GM19238 (cell line): ENCODE data around the gene FLT3LG.

Experiments
- DNase-seq: peaks from one replicate; pipeline ENCODE4 v3.0.0; 2011; ENCODE audit warnings: low spot score; ENCODE audit not compliant: insufficient read length

The FLT3LG gene

DNA sequence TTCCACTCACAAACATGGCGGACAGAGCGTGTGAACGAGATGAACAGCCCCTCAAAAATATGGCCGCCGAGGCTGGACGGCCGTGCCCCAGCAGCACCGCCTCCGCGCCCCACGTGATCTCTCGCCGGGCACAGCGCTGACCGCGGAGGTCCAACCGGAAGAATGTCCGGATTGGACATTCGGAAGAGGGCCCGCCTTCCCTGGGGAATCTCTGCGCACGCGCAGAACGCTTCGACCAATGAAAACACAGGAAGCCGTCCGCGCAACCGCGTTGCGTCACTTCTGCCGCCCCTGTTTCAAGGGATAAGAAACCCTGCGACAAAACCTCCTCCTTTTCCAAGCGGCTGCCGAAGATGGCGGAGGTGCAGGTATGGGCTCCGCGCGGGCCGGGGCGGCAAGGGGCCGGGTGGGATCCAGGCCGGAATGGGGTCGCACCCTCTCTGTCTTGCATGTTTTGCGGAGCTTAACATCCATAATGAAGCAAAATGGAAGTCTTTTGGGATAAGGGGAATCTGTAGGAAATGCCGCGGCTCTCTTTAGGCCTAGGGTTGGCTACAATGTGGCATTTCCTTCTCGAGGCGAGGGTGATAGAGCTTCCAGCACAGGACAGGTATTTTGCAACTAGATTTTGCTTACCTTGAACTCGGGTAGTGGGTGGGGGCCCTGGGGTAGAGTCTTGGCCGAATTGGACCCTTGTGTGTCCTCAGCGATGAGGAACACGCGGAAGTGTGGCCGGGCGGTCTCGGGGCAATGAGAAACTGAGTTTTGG lies 13.4 kb downstream of the FLT3LG start, which contains the start of gene RPL13A:
Gene RPL13A (plus strand): TSS at position 332 of the 769 bp plus-strand sequence. CDS start 22 bp downstream, at position 354.
- peak; percentile 94 for DNase-seq

DNA sequence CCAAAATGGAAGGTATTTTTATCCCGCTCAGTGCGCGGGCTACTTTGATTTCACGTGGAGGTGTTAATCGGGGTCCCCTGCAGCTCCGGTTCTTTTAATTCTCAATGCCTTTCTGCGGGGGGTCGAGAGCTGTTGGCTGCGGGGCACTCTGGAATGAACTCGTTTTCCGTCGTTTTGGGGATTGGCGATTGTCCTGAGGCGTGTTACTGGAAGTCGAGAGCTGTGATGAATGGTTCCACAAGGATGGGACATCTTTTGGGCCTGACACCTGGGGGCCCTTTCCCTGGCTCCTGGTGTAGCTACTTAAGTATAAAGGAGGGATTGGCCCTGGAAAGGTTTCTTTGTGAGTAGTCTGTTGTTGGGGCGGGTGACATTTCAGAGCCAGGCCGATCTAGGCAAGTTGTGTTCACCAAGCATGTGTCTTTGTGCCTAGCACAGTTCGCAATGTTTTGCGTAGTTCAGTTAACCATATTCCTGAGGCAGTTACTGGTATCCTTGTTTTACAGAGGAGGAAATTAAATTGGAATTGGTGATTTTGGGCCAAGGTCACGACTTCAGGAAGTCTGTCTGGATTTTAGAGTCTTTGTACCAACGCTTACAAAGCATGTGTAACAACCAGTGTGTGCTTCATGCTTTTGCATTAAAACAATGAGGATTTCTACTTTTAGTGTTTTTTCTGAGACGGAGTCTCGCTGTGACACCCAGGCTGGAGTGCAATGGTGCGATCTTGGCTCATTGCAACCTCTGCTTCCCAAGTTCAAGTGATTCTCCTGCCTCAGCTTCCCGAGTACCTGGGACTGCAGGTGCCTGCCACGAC lies 14.2 kb downstream of the FLT3LG start:
- no peak for DNase-seq

DNA sequence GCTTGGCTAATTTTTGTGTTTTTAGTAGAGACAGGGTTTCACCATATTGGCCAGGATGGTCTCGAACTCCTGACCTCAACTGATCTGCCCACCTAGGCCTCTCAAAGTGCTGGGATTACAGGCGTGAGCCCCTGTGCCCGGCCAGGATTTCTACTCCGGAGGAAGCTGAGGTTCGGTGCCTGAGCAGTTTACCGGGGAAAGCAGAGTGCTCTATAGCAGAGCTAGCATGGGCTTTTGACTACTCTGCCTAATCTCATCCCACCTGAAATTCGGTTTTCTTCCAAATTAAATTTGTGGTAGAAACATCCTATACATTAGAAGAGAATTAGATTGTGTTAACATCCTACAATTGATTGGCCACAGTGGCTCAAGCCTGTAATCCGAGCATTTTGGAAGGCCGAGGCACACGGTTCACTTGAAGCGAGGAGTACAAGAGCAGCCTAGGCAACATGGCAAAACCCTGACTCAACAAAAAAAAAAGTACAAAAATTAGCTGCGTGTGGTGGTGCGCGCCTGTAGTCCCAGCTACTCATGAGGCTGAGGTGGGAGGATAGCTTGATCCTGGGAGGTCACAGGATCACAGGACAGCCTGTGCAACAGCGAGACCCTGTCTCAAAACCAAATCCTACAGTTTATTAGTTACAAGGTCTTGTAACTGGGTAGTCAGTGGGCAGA lies 15.0 kb downstream of the FLT3LG start:
- no peak for DNase-seq

DNA sequence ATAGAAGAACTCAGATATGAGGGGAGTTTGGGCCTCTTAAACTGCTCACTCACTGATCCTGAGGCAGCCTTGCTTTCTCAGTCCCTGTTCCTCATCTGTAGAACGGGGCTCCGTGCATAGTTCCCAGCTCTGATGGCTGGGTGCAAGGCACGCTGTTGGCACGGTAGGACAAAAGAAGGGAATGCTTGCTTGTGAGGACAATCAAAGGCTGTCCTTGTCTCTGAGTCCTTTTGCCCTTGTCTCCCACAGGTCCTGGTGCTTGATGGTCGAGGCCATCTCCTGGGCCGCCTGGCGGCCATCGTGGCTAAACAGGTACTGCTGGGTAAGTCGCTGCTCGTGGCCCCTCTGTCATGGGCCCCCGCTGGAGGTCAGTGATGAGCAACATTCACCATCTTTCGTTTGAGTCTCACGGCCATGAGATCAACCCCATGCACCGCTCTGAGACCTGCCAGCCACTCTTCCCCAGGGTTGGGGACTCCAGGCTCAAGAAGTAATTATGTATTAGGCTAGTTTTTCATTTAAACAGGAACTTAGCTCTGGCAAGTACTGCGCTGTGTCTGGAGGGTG lies 15.7 kb downstream of the FLT3LG start:
- DNase-seq, result no peak

DNA sequence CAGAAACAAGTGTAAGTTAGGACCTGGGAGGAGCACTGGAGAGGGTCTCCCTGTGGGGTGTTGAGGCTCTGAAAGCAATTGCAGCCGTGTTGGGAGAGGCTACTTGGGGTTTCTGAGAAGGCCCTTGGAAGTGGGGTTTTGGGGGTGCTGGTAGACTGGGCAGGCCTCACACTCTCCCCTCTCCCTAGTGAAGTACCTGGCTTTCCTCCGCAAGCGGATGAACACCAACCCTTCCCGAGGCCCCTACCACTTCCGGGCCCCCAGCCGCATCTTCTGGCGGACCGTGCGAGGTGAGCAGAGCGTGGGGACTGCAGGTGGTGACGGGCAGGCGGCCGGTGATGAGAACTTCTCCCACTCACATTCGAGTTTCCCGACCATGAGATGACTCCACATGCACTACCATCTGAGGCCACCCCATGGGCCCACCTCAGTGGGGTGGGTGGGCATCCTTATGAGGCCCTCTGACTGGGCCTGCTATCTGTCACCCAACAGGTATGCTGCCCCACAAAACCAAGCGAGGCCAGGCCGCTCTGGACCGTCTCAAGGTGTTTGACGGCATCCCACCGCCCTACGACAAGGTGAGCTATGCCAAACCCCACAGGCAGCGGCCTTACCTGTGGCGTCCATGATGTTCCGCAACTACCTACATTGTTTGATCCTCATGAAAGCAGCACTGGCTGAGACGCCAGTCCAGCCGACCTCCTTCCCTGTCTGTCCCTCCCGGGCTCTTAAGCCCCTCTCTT lies 16.4 kb downstream of the FLT3LG start:
- no peak for DNase-seq

DNA sequence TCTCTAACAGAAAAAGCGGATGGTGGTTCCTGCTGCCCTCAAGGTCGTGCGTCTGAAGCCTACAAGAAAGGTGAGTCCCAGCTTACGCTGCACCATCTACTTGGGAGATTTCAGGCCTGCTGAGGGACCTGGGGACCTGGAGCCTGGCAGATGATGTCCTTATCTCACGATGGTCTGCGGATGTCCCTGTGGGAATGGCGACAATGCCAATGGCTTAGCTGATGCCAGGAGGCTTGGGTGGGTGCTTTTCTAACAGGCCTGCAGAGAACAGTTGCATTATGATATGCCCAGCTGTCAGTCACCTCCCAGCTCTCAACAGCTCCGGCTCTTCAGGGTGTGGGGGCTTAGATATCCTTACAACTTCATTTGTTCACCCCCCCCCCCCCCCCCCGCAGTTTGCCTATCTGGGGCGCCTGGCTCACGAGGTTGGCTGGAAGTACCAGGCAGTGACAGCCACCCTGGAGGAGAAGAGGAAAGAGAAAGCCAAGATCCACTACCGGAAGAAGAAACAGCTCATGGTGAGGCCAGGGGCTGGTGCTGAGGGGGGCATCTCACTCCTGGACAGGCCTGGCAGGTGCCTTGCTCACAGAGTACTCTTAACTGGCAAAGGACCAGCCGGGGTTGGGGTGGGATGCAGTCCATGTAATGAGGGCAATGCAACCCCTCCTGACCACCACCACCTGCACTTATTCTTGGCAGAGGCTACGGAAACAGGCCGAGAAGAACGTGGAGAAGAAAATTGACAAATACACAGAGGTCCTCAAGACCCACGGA lies 17.2 kb downstream of the FLT3LG start:
- DNase-seq, result no peak

DNA sequence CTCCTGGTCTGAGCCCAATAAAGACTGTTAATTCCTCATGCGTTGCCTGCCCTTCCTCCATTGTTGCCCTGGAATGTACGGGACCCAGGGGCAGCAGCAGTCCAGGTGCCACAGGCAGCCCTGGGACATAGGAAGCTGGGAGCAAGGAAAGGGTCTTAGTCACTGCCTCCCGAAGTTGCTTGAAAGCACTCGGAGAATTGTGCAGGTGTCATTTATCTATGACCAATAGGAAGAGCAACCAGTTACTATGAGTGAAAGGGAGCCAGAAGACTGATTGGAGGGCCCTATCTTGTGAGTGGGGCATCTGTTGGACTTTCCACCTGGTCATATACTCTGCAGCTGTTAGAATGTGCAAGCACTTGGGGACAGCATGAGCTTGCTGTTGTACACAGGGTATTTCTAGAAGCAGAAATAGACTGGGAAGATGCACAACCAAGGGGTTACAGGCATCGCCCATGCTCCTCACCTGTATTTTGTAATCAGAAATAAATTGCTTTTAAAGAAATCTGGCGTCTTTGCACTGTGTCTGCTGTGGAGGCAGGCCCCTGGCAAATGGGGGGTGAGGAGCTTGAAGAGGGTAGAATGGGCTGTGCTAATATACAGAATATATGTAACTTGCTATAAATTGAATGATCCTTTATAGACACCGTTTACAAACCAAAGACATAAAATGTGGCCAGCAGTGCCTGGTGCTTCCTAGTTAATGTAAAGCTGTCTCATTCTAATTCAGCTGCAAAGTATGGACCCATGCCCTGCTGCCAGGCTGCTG lies 18.0 kb downstream of the FLT3LG start:
- no peak for DNase-seq

DNA sequence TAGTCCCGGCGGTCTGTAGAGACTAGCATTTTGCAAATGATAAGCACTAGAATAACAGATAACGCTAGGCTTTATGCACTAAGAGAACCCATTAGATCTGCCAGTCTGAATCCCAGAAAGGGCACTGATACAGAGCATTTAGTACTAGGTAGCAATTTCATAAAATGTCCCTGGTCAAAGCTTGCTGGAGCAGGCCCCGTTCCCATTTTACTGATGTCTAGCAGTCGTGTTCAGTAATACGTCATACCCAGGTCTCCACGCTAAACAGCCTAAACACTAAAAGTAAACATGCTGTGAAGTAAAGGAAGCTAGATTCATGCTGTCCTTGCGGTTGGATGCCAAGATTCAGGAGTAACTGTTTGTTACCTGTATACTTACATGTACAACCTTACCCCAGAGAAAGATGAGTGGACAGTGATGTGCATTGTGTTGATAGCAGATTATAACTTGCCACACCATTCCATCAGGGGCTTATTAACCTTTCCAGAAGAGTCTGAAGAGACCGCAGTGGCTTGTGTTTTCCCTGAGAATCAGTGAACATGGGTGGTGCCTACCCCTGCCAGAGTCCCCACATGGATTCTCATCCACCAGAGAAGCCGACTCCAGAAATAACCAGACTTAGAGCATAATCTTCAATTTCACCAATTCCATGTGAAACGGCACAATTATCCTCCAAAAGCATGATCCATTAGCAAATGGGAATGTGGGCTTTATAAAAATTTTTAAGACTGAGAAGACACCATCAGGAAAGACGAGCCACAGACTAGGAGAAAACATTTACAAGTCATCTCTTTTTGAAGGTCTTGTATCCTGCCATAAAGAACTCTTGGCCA lies 18.8 kb downstream of the FLT3LG start:
- DNase-seq, result no peak

DNA sequence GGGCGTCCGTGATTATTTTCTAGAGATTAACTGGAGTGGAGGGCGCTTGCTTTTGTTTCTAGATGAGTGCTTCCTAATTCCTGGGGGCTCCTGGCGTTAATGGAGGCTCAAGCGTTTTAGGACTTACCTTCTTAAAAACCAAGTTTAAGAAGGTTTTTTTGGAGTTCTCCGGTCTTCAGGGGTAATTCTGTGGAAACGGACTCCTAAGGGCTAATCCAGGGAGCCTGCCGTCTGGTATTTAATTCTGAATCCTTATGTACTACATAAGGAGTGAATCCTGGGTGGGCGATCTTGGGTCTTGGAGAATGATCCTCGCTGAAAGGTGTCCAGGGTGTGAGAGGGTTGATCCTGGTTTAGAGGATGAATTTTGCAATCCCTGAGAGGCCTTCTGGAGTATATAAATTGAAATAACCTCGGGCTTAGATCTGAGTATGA lies 22.6 kb downstream of the FLT3LG start:
- DNase-seq, result no peak

DNA sequence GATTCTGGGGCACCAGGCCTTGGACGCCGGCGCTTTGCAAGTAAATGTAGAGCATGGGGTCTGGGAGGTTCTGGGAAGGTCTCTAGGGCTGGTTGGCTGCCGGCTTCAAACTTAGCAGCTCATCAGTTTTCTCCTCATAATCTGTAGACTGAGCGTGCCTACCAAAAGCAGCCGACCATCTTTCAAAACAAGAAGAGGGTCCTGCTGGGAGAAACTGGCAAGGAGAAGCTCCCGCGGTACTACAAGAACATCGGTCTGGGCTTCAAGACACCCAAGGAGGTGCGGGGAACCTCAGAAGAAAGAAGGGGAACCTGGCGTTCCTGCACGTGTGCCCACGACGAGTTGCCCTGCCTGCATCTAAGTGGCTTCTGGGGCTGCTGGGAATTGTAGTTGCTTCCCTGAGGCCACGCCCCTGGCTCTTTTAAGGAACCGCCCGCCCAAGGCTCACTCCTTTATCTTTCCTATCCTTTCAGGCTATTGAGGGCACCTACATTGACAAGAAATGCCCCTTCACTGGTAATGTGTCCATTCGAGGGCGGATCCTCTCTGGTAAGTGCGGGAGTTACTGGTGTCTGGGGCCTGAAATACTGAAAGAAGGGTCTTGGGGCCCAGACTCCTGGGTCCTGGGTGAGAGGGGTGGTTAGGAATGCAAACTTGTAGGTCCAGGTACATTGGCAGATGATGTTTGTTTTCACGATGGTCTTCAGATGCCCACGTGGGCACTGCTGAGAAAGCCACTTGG lies 23.2 kb downstream of the FLT3LG start:
- DNase-seq, result no peak

DNA sequence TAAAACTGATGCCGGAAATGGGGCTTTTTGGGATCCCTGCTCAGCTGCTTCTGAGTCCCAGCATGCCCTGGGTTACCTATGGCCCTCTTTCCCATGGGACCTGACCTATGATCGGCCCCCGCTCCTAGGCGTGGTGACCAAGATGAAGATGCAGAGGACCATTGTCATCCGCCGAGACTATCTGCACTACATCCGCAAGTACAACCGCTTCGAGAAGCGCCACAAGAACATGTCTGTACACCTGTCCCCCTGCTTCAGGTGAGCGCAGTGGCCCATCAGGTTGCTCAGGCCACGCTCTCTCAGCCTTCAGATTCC lies 23.7 kb downstream of the FLT3LG start:
- no peak for DNase-seq

DNA sequence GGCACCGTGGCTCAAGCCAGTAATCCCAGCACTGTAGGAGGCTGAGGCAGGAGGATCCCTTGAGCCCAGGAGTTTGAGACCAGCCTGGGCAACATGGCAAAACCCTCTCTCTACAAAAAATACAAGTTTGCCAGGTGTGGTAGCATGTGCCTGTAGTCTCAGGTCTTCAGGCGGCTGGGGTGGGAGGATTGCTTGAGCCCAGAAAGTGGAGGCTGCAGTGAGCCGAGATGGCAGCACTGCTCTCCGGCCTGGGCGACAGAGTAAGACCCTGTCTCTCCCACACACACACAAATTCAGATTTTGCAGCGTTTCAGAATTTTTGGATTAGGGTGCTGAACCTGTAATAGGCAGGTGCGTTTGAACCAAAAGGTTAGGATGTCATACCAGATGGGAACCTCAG lies 24.5 kb downstream of the FLT3LG start:
- no peak for DNase-seq

DNA sequence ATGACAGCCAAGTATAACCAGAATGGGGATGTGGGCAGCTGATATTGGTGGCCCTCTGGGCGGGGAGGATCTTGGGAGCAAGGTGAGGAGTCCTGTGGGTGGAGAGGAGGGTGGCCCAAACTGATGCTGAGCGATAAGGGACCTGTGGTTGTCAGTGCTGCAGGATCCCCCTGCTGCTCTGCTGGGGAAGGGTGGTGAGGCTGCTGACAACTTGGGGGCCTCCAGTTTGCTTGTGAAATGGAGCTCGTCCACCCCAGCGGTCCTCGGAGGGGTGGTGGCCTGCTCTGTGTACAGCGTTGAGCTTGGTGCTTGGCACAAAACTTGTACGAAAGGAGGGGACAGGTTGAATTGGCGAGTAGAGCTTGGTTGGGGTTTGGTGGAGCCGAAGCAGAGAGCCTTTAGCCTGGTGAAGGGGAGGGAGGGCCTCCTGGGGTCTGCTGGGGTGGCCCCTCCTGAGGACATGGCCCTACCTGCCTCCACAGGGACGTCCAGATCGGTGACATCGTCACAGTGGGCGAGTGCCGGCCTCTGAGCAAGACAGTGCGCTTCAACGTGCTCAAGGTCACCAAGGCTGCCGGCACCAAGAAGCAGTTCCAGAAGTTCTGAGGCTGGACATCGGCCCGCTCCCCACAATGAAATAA lies 25.1 kb downstream of the FLT3LG start:
- DNase-seq, result no peak

DNA sequence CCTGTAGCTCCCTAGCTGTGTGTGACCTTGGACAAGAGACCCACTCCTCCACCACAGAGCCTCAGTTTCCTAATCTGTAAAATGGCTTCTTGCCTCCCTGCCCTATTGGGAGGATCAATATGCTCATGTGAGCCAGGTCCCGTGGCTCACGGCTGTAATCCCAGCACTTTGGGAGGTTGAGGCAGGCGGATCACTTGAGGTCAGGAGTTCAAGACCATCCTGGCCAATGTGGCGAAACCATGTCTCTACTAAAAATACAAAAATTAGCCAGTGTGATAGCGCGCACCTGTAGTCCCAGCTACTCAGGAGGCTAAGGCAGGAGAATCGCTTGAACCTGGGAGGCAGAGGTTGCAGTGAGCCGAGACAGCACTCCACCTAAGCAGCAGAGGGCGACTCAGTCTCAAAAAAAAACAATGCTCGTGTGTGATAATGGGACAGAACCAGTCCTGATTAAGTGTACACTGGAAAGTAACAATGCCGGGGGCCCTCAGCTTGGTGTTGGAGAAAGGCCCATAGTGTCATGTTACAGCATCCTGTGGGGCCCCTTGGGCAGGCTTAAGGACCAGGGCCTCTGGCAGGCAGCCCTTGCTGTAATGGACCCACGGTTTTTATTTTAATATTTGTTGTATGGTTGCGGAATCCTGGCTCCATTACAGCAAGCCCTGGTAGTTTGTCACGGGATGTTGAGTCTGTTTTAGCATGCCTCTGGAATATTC lies 29.0 kb downstream of the FLT3LG start:
- no peak for DNase-seq

DNA sequence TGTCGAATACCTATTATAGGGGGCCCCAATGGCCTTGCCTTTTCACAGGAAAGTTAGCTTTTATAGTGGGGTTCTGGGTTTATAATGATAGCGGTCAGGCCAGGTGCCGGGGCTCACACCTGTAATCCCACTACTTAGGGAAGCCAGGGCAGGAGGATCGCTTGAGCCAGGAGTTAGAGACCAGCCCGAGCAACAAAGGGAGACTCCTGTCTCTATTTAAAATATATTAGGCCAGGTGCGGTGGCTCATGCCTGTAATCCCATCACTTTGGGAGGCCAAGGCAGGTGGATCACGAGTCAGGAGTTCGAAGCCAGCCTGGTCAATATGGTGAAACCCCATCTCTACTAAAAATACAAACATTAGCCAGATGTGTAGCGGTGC lies 29.6 kb downstream of the FLT3LG start:
- no peak for DNase-seq

DNA sequence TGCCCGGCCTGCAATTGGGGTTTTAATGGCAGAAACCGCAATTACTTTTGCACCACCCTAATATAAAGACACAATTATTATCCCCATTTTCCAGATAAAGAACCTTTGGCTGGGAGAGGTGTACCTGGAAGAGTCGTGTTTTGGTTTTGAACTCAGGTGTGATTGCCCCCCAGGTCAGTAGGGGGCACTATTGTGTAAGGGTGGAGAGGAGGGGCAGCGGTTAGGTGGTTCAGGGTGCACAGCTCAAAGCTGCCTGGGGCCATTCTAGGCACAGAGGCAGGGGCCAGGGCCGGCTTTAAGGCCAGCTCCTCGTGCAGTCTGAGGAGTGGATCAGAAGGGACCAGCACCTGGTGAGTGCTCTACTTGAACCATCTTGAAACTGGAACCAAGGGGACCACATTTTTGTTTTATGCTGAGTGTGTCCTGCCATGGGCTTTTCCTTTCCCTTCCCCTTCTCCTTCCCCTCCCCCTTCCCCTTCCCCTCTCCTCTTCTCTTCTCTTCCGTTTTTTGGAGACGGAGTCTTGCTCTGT lies 32.6 kb downstream of the FLT3LG start:
- peak; percentile 66 for DNase-seq
